ENCODE measurements around the gene CSF1R. TPM values are rescaled to one million over a fixed set of nuclear protein-coding genes. Genes with fewer than 3 reads are reported as not detected.

CSF1R gene
- polyA plus RNA-seq, 1 donor from 2014 or later, result not detected

DNA sequence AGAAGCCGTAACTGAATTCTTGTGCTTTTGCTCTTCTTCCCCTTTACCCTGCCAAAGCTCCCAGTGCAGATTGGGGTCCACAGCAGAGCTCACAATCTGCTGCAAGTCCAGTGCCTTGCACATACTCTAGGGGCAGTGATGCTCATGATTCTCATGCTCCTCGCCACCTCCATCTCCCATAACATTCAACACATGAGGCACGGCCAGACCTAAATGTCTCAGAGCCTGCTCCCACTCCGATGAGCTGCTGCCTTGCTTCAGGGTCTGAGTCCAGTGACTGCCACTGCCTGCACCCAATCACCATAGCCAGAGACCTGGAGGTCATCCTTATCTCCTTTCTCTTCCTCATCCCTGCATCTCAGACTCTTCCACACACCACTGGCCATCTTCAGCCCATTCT lies 10.5 kb downstream of the CSF1R start:
- no peak overlapping the region for H3K4me3 ChIP-seq (ENCODE audit: low read length)
- no peak overlapping the region for H3K9ac ChIP-seq (ENCODE audit: low read length)
- H3F3A ChIP-seq (ENCODE audit: insufficient read depth, low read length, poor library complexity, severe bottlenecking), result no peaks in the 10 kb centered on the region
- no peak overlapping the region for H3K4me2 ChIP-seq (ENCODE audit: low read length)
- H3K9me3 ChIP-seq (ENCODE audit: low read length), result no peaks in the 10 kb centered on the region
- no peaks in the 10 kb centered on the region for H3K79me2 ChIP-seq (replicated peaks; ENCODE audit: insufficient read depth, low read length)
- TF ChIP-seq MXI1 (conservative IDR thresholded peaks at IDR 0.05; ENCODE audit: poor library complexity, severe bottlenecking), result no peak
- TF ChIP-seq EP300 (conservative IDR thresholded peaks at IDR 0.05; ENCODE audit: poor library complexity, severe bottlenecking), result no peak
- TF ChIP-seq EZH2 (IDR thresholded peaks at IDR 0.05; ENCODE audit: borderline replicate concordance, insufficient read depth, low read length, poor library complexity, severe bottlenecking), result no peak
- no peak for TF ChIP-seq POLR2AphosphoS5 (IDR thresholded peaks at IDR 0.05)
- no peak for TF ChIP-seq TAF1 (IDR thresholded peaks at IDR 0.05; ENCODE audit: low read depth)
- no peak for TF ChIP-seq SMC3 (conservative IDR thresholded peaks at IDR 0.05; ENCODE audit: poor library complexity)
- no peaks in the 10 kb centered on the region for H3K36me3 ChIP-seq (ENCODE audit: insufficient read depth, low read length)
- no peaks in the 10 kb centered on the region for H3K9me2 ChIP-seq (ENCODE audit: insufficient read depth, low read length)
- no peak overlapping the region for H3K27ac ChIP-seq (ENCODE audit: low read length)
- H2AFZ ChIP-seq (ENCODE audit: low read depth, low read length), result no peak overlapping the region
- no peaks in the 10 kb centered on the region for H3K27me3 ChIP-seq (ENCODE audit: insufficient read depth, low read depth, low read length)
- H4K20me1 ChIP-seq (ENCODE audit: insufficient read depth), result no peaks in the 10 kb centered on the region

- Histone ChIP-seq H3K9ac (ENCODE audit: low read length) (no peak overlapping the region), H3K36me3 (ENCODE audit: insufficient read depth, low read length) (no peaks in the 10 kb centered on the region), H3F3A (ENCODE audit: insufficient read depth, low read length, poor library complexity, severe bottlenecking) (no peaks in the 10 kb centered on the region), H3K9me3 (ENCODE audit: low read length) (no peaks in the 10 kb centered on the region), H3K9me2 (ENCODE audit: insufficient read depth, low read length) (no peaks in the 10 kb centered on the region), H3K27me3 (ENCODE audit: insufficient read depth, low read depth, low read length) (no peaks in the 10 kb centered on the region), H3K27ac (ENCODE audit: low read length) (no peak overlapping the region), H3K4me2 (ENCODE audit: low read length) (no peak overlapping the region), H2AFZ (ENCODE audit: low read depth, low read length) (no peak overlapping the region), H3K79me2 (replicated peaks; ENCODE audit: insufficient read depth, low read length) (no peaks in the 10 kb centered on the region), H3K4me3 (ENCODE audit: low read length) (no peak overlapping the region), H4K20me1 (ENCODE audit: insufficient read depth) (no peaks in the 10 kb centered on the region)
- TF ChIP-seq MXI1 (conservative IDR thresholded peaks at IDR 0.05; ENCODE audit: poor library complexity, severe bottlenecking), result no peak
- TF ChIP-seq RAD21 (conservative IDR thresholded peaks at IDR 0.05), result no peak
- no peak for TF ChIP-seq EZH2 (IDR thresholded peaks at IDR 0.05; ENCODE audit: borderline replicate concordance, insufficient read depth, low read length, poor library complexity, severe bottlenecking)
- no peak for TF ChIP-seq REST (IDR thresholded peaks at IDR 0.05; ENCODE audit: borderline replicate concordance)
- TF ChIP-seq TAF1 (IDR thresholded peaks at IDR 0.05; ENCODE audit: low read depth), result no peak
- no peak for TF ChIP-seq EP300 (conservative IDR thresholded peaks at IDR 0.05; ENCODE audit: poor library complexity, severe bottlenecking)
- TF ChIP-seq POLR2AphosphoS5 (IDR thresholded peaks at IDR 0.05), result no peak
These were observed 11.1 kb downstream of the CSF1R start for GRCh38 chr5:150075233-150075632.

DNA sequence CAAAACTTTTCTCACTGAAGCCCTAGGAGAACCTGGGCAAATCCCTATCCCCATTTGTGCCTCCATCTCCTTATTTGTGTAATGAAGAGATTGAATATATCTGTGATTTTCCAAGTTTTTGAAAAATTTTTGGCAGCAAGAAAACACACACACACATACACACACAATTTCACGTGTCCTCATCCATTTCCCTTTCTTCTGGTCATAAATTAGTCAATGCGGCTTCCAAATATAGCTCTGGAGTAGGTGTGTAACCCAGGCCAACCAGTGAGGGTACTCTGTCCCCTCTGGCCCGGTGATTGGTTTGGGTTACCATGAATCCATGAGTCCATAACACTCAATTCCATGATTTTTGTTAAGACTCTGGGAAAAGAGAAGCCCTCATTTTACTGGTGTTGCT lies 12.7 kb downstream of the CSF1R start:
- H3K36me3 ChIP-seq (ENCODE audit: insufficient read depth, low read length), result no peaks in the 10 kb centered on the region
- TF ChIP-seq EP300 (conservative IDR thresholded peaks at IDR 0.05; ENCODE audit: poor library complexity, severe bottlenecking) (no peak), SMC3 (conservative IDR thresholded peaks at IDR 0.05; ENCODE audit: poor library complexity) (no peak), MXI1 (conservative IDR thresholded peaks at IDR 0.05; ENCODE audit: poor library complexity, severe bottlenecking) (no peak), EZH2 (IDR thresholded peaks at IDR 0.05; ENCODE audit: borderline replicate concordance, insufficient read depth, low read length, poor library complexity, severe bottlenecking) (no peak), TAF1 (IDR thresholded peaks at IDR 0.05; ENCODE audit: low read depth) (no peak), POLR2AphosphoS5 (IDR thresholded peaks at IDR 0.05) (no peak), RAD21 (conservative IDR thresholded peaks at IDR 0.05) (no peak), REST (IDR thresholded peaks at IDR 0.05; ENCODE audit: borderline replicate concordance) (no peak)
- TF ChIP-seq, protein P1, sequence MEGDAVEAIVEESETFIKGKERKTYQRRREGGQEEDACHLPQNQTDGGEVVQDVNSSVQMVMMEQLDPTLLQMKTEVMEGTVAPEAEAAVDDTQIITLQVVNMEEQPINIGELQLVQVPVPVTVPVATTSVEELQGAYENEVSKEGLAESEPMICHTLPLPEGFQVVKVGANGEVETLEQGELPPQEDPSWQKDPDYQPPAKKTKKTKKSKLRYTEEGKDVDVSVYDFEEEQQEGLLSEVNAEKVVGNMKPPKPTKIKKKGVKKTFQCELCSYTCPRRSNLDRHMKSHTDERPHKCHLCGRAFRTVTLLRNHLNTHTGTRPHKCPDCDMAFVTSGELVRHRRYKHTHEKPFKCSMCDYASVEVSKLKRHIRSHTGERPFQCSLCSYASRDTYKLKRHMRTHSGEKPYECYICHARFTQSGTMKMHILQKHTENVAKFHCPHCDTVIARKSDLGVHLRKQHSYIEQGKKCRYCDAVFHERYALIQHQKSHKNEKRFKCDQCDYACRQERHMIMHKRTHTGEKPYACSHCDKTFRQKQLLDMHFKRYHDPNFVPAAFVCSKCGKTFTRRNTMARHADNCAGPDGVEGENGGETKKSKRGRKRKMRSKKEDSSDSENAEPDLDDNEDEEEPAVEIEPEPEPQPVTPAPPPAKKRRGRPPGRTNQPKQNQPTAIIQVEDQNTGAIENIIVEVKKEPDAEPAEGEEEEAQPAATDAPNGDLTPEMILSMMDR (IDR thresholded peaks at IDR 0.05; ENCODE audit: poor library complexity, severe bottlenecking), result no peak
- H4K20me1 ChIP-seq (ENCODE audit: insufficient read depth), result no peaks in the 10 kb centered on the region
- no peaks in the 10 kb centered on the region for H3F3A ChIP-seq (ENCODE audit: insufficient read depth, low read length, poor library complexity, severe bottlenecking)
- H3K79me2 ChIP-seq (replicated peaks; ENCODE audit: insufficient read depth, low read length), result no peaks in the 10 kb centered on the region
- H2AFZ ChIP-seq (ENCODE audit: low read depth, low read length), result no peak overlapping the region
- H3K9me3 ChIP-seq (ENCODE audit: low read length), result no peaks in the 10 kb centered on the region
- no peaks in the 10 kb centered on the region for H3K9me2 ChIP-seq (ENCODE audit: insufficient read depth, low read length)
- H3K4me3 ChIP-seq (ENCODE audit: low read length), result no peak overlapping the region
- no peak overlapping the region for H3K27ac ChIP-seq (ENCODE audit: low read length)
- H3K27me3 ChIP-seq (ENCODE audit: insufficient read depth, low read depth, low read length), result no peaks in the 10 kb centered on the region
- no peak overlapping the region for H3K4me2 ChIP-seq (ENCODE audit: low read length)
- no peak overlapping the region for H3K9ac ChIP-seq (ENCODE audit: low read length)

Measured in neural cell (in vitro differentiated cells).